GM23248 (cell line): ENCODE results near the gene KLHL40. TPM values are rescaled to one million over a fixed set of nuclear protein-coding genes. Genes with fewer than 3 reads are reported as not detected.

Experiments used
- DNase-seq: peaks from one replicate; pipeline ENCODE4 v3.0.0-alpha.2; 2015
- H2AFZ ChIP-seq: fragments of 200-600 bp; sonication (generic); 2 replicates; pipeline ENCODE4 v1.6.1; 2016; ENCODE audit warnings: antibody characterized with exemption
- H3F3A ChIP-seq: fragments of 200-600 bp; sonication (generic); 2 replicates; pipeline ENCODE4 v1.6.1; 2016; ENCODE audit warnings: mild to moderate bottlenecking, antibody characterized with exemption, mixed run types; ENCODE audit not compliant: insufficient read depth
- H3K27ac ChIP-seq: fragments of 200-600 bp; sonication (generic); 2 replicates; pipeline ENCODE4 v1.5.1; 2016; ENCODE audit warnings: mild to moderate bottlenecking
- H3K27me3 ChIP-seq: fragments of 200-600 bp; sonication (generic); replicated peaks from 2 replicates; pipeline ENCODE4 v1.6.1; 2016; ENCODE audit warnings: mild to moderate bottlenecking; ENCODE audit not compliant: insufficient read depth
- H3K36me3 ChIP-seq: fragments of 200-600 bp; sonication (generic); 2 replicates; pipeline ENCODE4 v1.6.1; 2016; ENCODE audit warnings: low read depth, mild to moderate bottlenecking
- H3K4me1 ChIP-seq: fragments of 200-600 bp; sonication (generic); 2 replicates; pipeline ENCODE4 v1.6.1; 2016; ENCODE audit warnings: mild to moderate bottlenecking; ENCODE audit not compliant: insufficient read depth
- H3K4me2 ChIP-seq: fragments of 200-600 bp; sonication (generic); one replicate; pipeline ENCODE4 v1.6.1; 2016; ENCODE audit warnings: mild to moderate bottlenecking; ENCODE audit not compliant: unreplicated experiment
- H3K4me3 ChIP-seq: fragments of 200-600 bp; sonication (generic); 2 replicates; pipeline ENCODE4 v1.5.1; 2016; ENCODE audit warnings: mild to moderate bottlenecking
- H3K79me2 ChIP-seq: fragments of 200-600 bp; sonication (generic); 2 replicates; pipeline ENCODE4 v1.6.1; 2016; ENCODE audit warnings: mild to moderate bottlenecking; ENCODE audit not compliant: insufficient read depth
- H3K9ac ChIP-seq: fragments of 200-600 bp; sonication (generic); 2 replicates; pipeline ENCODE4 v1.6.1; 2016; ENCODE audit warnings: mild to moderate bottlenecking
- H3K9me2 ChIP-seq: fragments of 200-600 bp; sonication (generic); 2 replicates; pipeline ENCODE4 v1.6.1; 2016; ENCODE audit warnings: mixed run types, mild to moderate bottlenecking, moderate library complexity; ENCODE audit not compliant: insufficient read depth
- H3K9me3 ChIP-seq: fragments of 200-600 bp; sonication (generic); one replicate; pipeline ENCODE4 v1.6.1; 2017; ENCODE audit warnings: low read depth
- H4K20me1 ChIP-seq: fragments of 200-600 bp; sonication (generic); 2 replicates; pipeline ENCODE4 v1.6.0; 2016; ENCODE audit not compliant: insufficient read depth
- EZH2 ChIP-seq: fragments of 200-600 bp; sonication (generic); IDR thresholded peaks from 2 replicates; pipeline ENCODE4 v1.6.1; 2018; ENCODE audit warnings: antibody characterized with exemption, mild to moderate bottlenecking; ENCODE audit not compliant: insufficient read depth, poor library complexity, severe bottlenecking
- EZH2phosphoT487 ChIP-seq: fragments of 200-600 bp; sonication (generic); IDR thresholded peaks from 2 replicates; pipeline ENCODE4 v1.6.1; 2018; ENCODE audit warnings: antibody characterized with exemption, moderate library complexity, mild to moderate bottlenecking, low read depth; ENCODE audit not compliant: insufficient read depth
- WGBS, 2 experiments: methylation state at CpG; one replicate each; pipeline ENCODE4 v1.1.6; 2015 to 2017; ENCODE audit warnings: low lambda C conversion rate in 2 of 2, low coverage in 1 of 2; ENCODE audit errors: missing lambda C conversion rate in 2 of 2; 5-methylcytosine and 5-hydroxymethylcytosine counted together
- in situ Hi-C: fragments of 300-500 bp; cut with MboI; formaldehyde crosslinking; loops from 2 replicates; pipeline ENCODE4 v1.15.0; 2020
- polyA plus RNA-seq: library from polyadenylated mRNA; unstranded; fragments of >200 nt; fragmentation: Nextera tagmentation; extraction: Ambion mirVana; gene quantifications from 2 replicates; pipeline ENCODE4 v1.2.1, GENCODE V29; 2016
- total RNA-seq: library from RNA; depleted of rRNA; stranded (reverse); fragments of >200 nt; shearing (Covaris generic); gene quantifications from 2 replicates; pipeline ENCODE4 v1.2.3, GENCODE V29; 2014

The KLHL40 gene
- total and polyA plus RNA-seq, 2 experiments from 2014 or later = not detected

- Histone ChIP-seq H2AFZ (no peak overlapping the region), H3F3A (peaks cover 17% of the 10 kb centered on the region), H3K27me3 (no peaks in the 10 kb centered on the region), H3K27ac (no peak overlapping the region), H3K9ac (no peak overlapping the region), H3K9me2 (no peaks in the 10 kb centered on the region), H4K20me1 (no peaks in the 10 kb centered on the region), H3K79me2 (no peaks in the 10 kb centered on the region), H3K4me1 (peaks cover 32% of the 10 kb centered on the region), H3K4me3 (no peak overlapping the region), H3K9me3 (no peaks in the 10 kb centered on the region), H3K4me2 (no peak overlapping the region), H3K36me3 (no peaks in the 10 kb centered on the region)
- TF ChIP-seq EZH2phosphoT487 = no peak
- TF ChIP-seq EZH2 = no peak
- DNase-seq = no peak
- 88 to 91% methylated on average over 10 of the region's 10 CpGs for WGBS, 2 experiments
- in situ Hi-C loops = no loop called here
Observed at GRCh38 chr3:42681361-42682038, 3.8 kb upstream of the KLHL40 start.

GRCh38 chr3:42682301-42683070, 2.9 kb upstream of the KLHL40 start:
- H3F3A ChIP-seq = peaks cover 17% of the 10 kb centered on the region
- in situ Hi-C loops = no loop called here
- no peak overlapping the region for H3K27ac ChIP-seq
- H4K20me1 ChIP-seq = no peaks in the 10 kb centered on the region
- H2AFZ ChIP-seq = no peak overlapping the region
- H3K36me3 ChIP-seq = no peaks in the 10 kb centered on the region
- H3K4me2 ChIP-seq = no peak overlapping the region
- no peaks in the 10 kb centered on the region for H3K9me3 ChIP-seq
- 79 to 81% methylated on average over 12 of the region's 12 CpGs for WGBS, 2 experiments
- TF ChIP-seq EZH2phosphoT487 (no peak), EZH2 (no peak)
- no peaks in the 10 kb centered on the region for H3K79me2 ChIP-seq
- H3K9ac ChIP-seq = no peak overlapping the region
- no peak overlapping the region for H3K4me3 ChIP-seq
- DNase-seq = no peak
- H3K27me3 ChIP-seq = no peaks in the 10 kb centered on the region
- no peaks in the 10 kb centered on the region for H3K9me2 ChIP-seq
- H3K4me1 ChIP-seq = peaks cover 32% of the 10 kb centered on the region

GRCh38 chr3:42683875-42684598, 1.3 kb upstream of the KLHL40 start:
- Histone ChIP-seq H3K4me3 (no peak overlapping the region), H2AFZ (no peak overlapping the region), H3K36me3 (no peaks in the 10 kb centered on the region), H3K27ac (peak overlapping the region; percentile 20; the same call in 1 of the 2 replicates), H3K9me3 (no peaks in the 10 kb centered on the region), H3K4me2 (peak overlapping the region; percentile 26), H3K9me2 (no peaks in the 10 kb centered on the region), H3F3A (peaks cover 17% of the 10 kb centered on the region), H4K20me1 (no peaks in the 10 kb centered on the region), H3K27me3 (no peaks in the 10 kb centered on the region), H3K9ac (no peak overlapping the region), H3K79me2 (no peaks in the 10 kb centered on the region), H3K4me1 (peaks cover 32% of the 10 kb centered on the region)
- no peak for TF ChIP-seq EZH2
- no peak for TF ChIP-seq EZH2phosphoT487
- DNase-seq = peak; percentile 98
- in situ Hi-C loops = no loop called here
- WGBS, 2 experiments = 7 to 8% methylated on average over 9 to 10 of the region's 10 CpGs

GRCh38 chr3:42684632-42685362, 540 bp upstream of the KLHL40 start:
- no peak overlapping the region for H3K9ac ChIP-seq
- DNase-seq = no peak
- no peaks in the 10 kb centered on the region for H3K79me2 ChIP-seq
- H3K36me3 ChIP-seq = no peaks in the 10 kb centered on the region
- no peak overlapping the region for H3K4me2 ChIP-seq
- TF ChIP-seq EZH2phosphoT487 (no peak), EZH2 (no peak)
- 80 to 85% methylated on average over 7 of the region's 7 CpGs for WGBS, 2 experiments
- H4K20me1 ChIP-seq = no peaks in the 10 kb centered on the region
- peaks cover 31% of the 10 kb centered on the region for H3K4me1 ChIP-seq
- no peak overlapping the region for H2AFZ ChIP-seq
- no peaks in the 10 kb centered on the region for H3K9me2 ChIP-seq
- H3K4me3 ChIP-seq = no peak overlapping the region
- H3K9me3 ChIP-seq = no peaks in the 10 kb centered on the region
- in situ Hi-C loops = no loop called here
- H3F3A ChIP-seq = peaks cover 14% of the 10 kb centered on the region
- H3K27ac ChIP-seq = no peak overlapping the region
- H3K27me3 ChIP-seq = no peaks in the 10 kb centered on the region
